NT2/D1 (cell line): Measurements from ENCODE around the gene OXCT2.

ENCODE experiments used
- DNase-seq: peaks from one replicate; pipeline ENCODE4 v3.0.0-alpha.2; 2011; ENCODE audit warnings: low read depth, low spot score
- H3K27me3 ChIP-seq: 2 replicates; pipeline ENCODE4 v1.6.0; 2011; ENCODE audit warnings: mild to moderate bottlenecking; ENCODE audit not compliant: insufficient read length, insufficient read depth
- H3K36me3 ChIP-seq: 2 replicates; pipeline ENCODE4 v1.6.1; 2011; ENCODE audit warnings: mild to moderate bottlenecking, low read length, mixed read lengths; ENCODE audit not compliant: insufficient read depth, insufficient read length
- H3K4me1 ChIP-seq: 2 replicates; pipeline ENCODE4 v1.5.1; 2011; ENCODE audit not compliant: insufficient read depth, insufficient read length
- H3K4me3 ChIP-seq: 2 replicates; pipeline ENCODE4 v1.5.1; 2011; ENCODE audit warnings: low read depth; ENCODE audit not compliant: insufficient read length
- H3K9ac ChIP-seq: 2 replicates; pipeline ENCODE4 v1.6.0; 2011; ENCODE audit warnings: low read depth; ENCODE audit not compliant: insufficient read length
- H3K9me3 ChIP-seq: 2 replicates; pipeline ENCODE4 v1.5.1; 2011; ENCODE audit warnings: mild to moderate bottlenecking, low read length; ENCODE audit not compliant: insufficient read depth
- SUZ12 ChIP-seq: IDR thresholded peaks from 2 replicates; pipeline ENCODE4 v1.6.1; 2011; ENCODE audit not compliant: insufficient read length, insufficient read depth; ENCODE audit errors: extremely low read depth
- YY1 ChIP-seq: IDR thresholded peaks from 2 replicates; pipeline ENCODE4 v1.6.1; 2011; ENCODE audit not compliant: insufficient read length, insufficient read depth
- ZNF274 ChIP-seq: IDR thresholded peaks from 2 replicates; pipeline ENCODE4 v1.6.1; 2011; ENCODE audit warnings: mild to moderate bottlenecking, low read depth, low read length

The OXCT2 gene

DNA sequence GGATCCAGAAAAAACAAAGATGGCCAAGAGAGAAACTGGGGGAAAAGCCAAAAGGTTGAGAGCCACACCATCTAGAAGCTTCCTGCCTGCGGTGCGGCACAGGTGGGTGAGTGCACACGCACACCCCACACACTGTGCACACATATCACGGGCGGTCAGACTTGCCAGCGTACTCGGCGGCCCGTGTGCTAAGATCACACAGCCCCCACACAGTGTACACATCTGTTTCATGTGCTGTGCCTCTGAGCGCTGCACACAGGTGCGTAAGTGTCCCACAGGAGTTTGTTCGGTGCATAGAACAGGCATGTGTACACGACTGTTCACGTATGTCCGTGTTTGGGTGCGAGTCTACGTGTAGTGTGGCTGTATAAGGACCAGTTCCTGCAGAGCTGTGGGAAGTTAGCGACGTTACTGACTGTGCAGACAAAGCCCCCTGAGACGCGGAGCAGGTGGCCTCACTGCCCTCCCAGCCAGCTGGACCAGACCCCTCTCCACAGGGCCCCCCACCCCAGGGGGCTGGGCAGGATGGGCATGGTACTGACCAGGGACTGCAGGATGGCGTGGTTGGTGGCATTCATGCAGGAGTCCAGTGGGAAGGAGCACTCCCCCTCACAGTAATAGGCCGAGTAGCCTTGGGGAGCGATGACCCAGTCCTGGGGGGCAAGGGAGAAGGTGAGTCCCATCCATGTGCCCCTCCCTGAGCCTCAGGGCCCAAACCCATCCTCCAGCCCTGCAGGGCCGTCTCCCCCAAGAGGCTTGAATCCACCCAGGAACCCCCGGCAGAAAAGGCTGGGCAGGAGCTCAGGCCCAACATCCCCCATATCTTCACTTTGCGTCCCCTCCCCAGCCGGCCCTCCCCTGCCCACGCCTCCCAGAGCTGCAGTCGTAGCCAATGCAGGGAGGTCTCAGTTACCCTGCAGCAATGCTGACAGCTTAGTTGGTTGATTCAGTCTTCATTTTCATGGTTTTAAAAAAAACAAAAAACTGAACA is 8.3 kb downstream of the OXCT2 start:
- Histone ChIP-seq H3K4me3 (no peak overlapping the region), H3K9ac (no peak overlapping the region), H3K9me3 (peaks cover 25% of the 10 kb centered on the region; the same call in 1 of the 2 replicates), H3K4me1 (peaks cover 5% of the 10 kb centered on the region), H3K36me3 (peaks cover 13% of the 10 kb centered on the region), H3K27me3 (no peaks in the 10 kb centered on the region)
- no peak for DNase-seq
- TF ChIP-seq SUZ12 = no peak
- no peak for TF ChIP-seq ZNF274
- no peak for TF ChIP-seq YY1

DNA sequence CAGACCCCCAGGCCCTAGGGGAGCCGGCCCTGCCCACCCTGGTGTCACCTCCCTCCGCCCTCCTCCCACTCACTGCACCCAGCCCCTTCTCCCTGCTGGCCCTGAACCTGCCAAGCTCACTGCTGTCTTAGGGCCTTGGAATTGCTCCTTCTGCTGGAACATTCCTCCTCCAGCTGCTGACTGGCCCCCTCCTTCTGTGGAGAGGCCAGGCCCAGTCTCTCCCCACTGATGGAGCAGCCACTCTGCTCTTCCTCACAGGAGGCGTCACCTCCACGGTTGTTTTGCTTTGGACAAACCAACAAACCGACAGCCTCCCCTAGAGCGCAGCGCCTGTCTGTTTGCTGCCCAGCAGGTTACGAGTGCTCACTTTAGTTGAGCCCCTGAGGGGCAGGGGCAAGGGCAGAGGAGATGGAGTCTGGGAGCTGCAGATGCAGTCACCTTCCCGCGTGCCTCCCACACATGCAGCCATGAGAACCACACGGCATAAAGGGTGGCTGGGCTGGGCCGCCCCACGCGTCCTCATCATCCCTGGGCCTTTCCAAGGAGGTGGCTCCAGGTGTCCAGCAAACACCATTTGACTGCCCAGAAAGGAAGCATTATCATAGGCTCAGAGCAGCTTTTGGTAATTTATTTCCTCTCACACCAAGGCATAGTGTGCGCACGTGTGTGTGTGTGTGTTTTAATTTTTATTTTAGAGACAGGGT is 9.4 kb downstream of the OXCT2 start:
- Histone ChIP-seq H3K36me3 (peaks cover 24% of the 10 kb centered on the region), H3K27me3 (no peaks in the 10 kb centered on the region), H3K9ac (no peak overlapping the region), H3K4me3 (no peak overlapping the region), H3K9me3 (peaks cover 25% of the 10 kb centered on the region; the same call in 1 of the 2 replicates), H3K4me1 (peaks cover 5% of the 10 kb centered on the region)
- TF ChIP-seq YY1 = no peak
- no peak for TF ChIP-seq SUZ12
- TF ChIP-seq ZNF274 = no peak
- no peak for DNase-seq

DNA sequence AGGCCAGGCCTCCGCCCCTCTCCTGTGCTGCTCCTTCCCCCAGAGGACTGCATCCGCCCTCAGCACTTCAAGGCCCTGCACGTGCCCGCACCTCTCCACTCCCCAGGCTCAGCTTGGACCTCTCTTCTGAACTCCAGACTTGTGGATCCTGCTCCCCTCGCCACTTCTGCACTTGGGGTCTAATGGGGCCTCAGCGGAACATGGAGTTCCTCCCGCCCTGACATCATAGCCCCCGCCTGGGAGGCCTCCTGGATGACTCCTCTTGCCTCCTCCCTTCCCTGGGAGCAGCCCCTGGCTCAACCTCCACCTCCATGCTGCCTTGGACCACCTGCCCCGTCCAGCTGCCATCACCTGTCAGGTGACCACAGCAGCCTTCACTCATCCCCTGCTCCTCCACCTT is 10.1 kb downstream of the OXCT2 start:
- Histone ChIP-seq H3K4me3 (no peak overlapping the region), H3K36me3 (peaks cover 31% of the 10 kb centered on the region), H3K27me3 (no peaks in the 10 kb centered on the region), H3K9ac (no peak overlapping the region), H3K9me3 (peaks cover 25% of the 10 kb centered on the region; the same call in 1 of the 2 replicates), H3K4me1 (peaks cover 5% of the 10 kb centered on the region)
- no peak for DNase-seq
- TF ChIP-seq ZNF274 = no peak
- TF ChIP-seq YY1 = no peak
- TF ChIP-seq SUZ12 = no peak

DNA sequence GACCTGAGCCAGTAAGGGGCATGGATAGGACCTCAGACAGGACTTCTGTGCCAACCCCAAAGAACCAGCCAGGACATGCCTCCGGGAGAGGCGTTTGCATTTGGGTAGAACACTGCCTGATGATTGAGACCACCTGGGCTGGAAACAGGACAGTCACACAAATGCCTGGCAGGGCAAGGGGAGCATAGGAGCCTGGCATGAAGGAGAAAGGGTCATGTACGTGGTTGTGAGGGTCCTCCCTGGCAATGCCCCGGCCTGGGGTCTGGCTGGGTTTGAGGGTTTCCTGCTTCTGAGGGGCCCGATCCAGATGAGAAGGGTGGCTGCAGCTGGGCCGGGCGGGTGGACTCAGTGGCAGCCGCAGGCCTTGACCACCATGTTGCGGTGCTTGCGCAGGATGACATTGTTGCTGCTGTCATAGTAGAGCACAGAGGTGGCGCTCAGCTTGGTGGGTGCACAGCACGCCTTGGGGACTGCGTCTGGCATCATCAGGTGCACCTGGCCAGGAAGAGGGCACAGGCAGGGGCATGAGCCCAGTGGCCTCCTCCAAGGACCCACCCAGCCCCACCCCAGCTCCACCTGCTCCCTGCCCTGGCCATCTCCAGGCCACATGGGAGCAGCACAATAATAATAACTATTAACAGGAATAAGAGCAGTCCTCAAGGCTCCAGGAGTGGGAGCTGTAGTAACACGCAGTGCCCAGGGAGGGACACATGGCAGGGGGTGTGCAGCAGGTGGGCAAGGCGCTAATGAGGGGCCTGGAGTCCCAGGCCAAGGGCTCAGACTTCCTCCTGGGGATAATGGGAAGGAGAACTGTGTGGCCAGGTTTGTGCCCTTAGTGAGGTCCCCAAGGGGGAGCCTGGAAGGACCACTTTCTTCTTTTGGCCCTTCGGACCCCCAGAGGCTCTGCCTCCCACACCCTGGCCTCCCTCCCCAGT is 10.8 kb downstream of the OXCT2 start:
- peaks cover 38% of the 10 kb centered on the region for H3K36me3 ChIP-seq
- H3K9me3 ChIP-seq = peaks cover 25% of the 10 kb centered on the region; the same call in 1 of the 2 replicates
- H3K9ac ChIP-seq = no peak overlapping the region
- TF ChIP-seq SUZ12 (no peak), ZNF274 (no peak), YY1 (no peak)
- no peak for DNase-seq
- H3K27me3 ChIP-seq = no peaks in the 10 kb centered on the region
- H3K4me3 ChIP-seq = no peak overlapping the region
- H3K4me1 ChIP-seq = peaks cover 5% of the 10 kb centered on the region

DNA sequence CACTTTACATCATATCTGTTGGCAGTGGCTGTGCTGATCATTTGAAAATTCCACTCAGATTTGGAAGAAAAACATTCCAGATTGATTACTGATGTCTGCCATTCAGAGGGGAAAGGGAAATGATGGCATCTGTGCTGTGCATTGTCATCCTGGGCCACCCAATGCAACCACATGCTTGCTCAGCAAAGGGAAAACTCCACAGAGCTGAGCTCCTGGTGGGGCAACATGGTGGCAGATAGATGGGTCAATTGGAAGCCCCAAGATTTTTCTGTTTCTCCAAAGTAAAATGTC is 11.8 kb downstream of the OXCT2 start:
- Histone ChIP-seq H3K9ac (no peak overlapping the region), H3K4me1 (peaks cover 5% of the 10 kb centered on the region)

DNA sequence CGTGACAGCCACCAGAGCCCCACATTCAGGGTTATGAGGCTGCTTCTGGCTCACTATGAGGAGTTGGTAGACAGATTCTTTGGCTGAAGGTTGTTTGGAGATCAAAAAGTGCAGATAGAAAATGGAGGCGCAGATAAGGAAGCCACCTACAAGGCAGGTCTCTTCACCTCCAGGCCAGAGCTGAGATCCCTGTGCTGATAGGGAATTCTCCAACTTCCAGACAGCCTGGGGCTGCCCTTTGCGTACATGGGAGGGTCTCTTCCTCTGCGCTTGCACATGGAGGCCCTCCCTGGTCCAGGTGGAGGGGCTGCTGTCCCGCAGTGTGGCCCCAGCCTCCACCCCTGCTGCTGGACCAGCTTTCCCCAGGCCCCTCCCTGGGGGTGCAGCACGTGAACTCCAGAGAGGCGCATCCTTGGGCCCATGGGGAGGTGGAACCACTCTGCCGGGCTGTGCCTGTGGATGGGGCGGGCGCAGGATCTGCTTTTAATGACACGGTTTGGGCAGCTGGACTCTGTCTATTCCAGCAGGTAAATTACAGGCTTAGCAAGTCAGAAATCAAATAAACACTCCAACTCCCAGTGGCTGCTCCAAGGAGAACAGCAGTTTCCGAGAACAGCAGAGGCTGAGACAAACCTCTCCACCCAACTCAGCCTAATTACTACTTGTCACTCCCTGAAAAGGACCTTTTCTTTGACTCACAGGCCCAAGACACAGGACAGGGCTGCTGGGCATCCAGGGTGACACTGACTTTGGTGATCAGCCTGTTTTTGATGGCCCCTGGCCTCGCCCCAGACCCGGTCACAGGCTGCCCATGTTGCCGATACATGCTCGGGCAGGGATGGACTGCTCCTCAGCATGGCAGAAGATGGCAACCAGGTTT is 12.4 kb downstream of the OXCT2 start:
- Histone ChIP-seq H3K27me3 (no peaks in the 10 kb centered on the region), H3K36me3 (peaks cover 53% of the 10 kb centered on the region), H3K4me3 (no peak overlapping the region), H3K9me3 (peaks cover 25% of the 10 kb centered on the region; the same call in 1 of the 2 replicates), H3K4me1 (peaks cover 5% of the 10 kb centered on the region), H3K9ac (no peak overlapping the region)
- DNase-seq = no peak
- TF ChIP-seq ZNF274 = no peak
- TF ChIP-seq SUZ12 = no peak
- TF ChIP-seq YY1 = no peak

More for the DNA sequence above, 11.8 kb downstream of the OXCT2 start:
- no peak overlapping the region for H3K4me3 ChIP-seq
- peaks cover 25% of the 10 kb centered on the region; the same call in 1 of the 2 replicates for H3K9me3 ChIP-seq
- TF ChIP-seq YY1 (no peak), ZNF274 (no peak), SUZ12 (no peak)
- no peak for DNase-seq
- H3K36me3 ChIP-seq = peaks cover 47% of the 10 kb centered on the region
- no peaks in the 10 kb centered on the region for H3K27me3 ChIP-seq
